Measurements from ENCODE around the gene BRD4. TPM values are rescaled to one million over a fixed set of nuclear protein-coding genes. Genes with fewer than 3 reads are reported as not detected.

BRD4 gene
- total and polyA plus RNA-seq, 2 donors from 2014 or later = 14.3 to 107 TPM

DNA sequence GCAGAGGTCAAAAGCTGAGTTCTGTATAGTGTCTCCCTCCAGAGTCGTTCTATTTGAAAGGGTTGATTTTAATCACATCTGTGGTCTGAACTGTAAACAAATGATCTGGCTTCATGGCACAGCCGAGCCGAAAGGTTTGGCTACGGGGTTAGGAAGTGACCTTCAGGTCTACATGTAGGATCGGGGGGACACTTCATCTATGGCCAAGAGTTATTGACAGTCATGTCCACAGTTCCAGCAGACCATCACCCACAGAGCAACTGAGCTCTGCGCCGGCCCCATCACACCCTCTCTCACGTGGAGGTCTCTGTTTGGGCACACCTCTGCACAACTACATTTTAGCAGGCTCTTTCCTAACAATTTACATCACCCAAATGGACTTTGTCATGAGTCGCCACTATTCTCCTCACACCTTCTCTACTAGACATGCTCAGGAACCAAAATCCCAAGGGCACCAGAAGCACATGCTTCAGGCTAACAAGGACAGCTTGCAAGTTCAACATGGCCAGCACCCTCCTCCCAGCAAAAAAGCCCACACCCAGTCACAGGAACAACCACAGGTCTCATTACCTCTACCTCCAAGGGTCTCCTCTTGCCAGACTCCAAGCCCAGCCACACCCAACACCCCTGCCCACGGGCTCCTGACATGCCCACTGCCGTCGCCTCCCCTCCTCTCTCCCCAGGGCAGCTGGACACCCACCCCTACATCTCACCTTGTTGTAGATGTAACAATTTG lies 64.0 kb downstream of the BRD4 start:
- no peak for FAIRE-seq
- no peak overlapping the region for H3K4me3 ChIP-seq (ENCODE audit: low read length in 3 of 3)
- TF ChIP-seq, protein P1, sequence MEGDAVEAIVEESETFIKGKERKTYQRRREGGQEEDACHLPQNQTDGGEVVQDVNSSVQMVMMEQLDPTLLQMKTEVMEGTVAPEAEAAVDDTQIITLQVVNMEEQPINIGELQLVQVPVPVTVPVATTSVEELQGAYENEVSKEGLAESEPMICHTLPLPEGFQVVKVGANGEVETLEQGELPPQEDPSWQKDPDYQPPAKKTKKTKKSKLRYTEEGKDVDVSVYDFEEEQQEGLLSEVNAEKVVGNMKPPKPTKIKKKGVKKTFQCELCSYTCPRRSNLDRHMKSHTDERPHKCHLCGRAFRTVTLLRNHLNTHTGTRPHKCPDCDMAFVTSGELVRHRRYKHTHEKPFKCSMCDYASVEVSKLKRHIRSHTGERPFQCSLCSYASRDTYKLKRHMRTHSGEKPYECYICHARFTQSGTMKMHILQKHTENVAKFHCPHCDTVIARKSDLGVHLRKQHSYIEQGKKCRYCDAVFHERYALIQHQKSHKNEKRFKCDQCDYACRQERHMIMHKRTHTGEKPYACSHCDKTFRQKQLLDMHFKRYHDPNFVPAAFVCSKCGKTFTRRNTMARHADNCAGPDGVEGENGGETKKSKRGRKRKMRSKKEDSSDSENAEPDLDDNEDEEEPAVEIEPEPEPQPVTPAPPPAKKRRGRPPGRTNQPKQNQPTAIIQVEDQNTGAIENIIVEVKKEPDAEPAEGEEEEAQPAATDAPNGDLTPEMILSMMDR (IDR thresholded peaks at IDR 0.05; ENCODE audit: borderline replicate concordance, extremely low read depth, insufficient read depth) = no peak
- no peaks in the 10 kb centered on the region for H3K9me3 ChIP-seq (ENCODE audit: control insufficient read depth in 2 of 3, insufficient read depth in 1 of 3, low read length in 3 of 3)
- peaks cover 4 to 57% (median 46%) of the 10 kb centered on the region in 3 donors for H3K36me3 ChIP-seq (ENCODE audit: control insufficient read depth in 2 of 3, insufficient read depth in 3 of 3, low read length in 3 of 3)
- H3K9ac ChIP-seq (ENCODE audit: low read length in 3 of 3) = no peak overlapping the region
- peak overlapping the region in 1 of 2 donors; percentile 30 for H3K27ac ChIP-seq (ENCODE audit: low read depth in 2 of 2, low read length in 2 of 2)
- peaks cover 0 to 18% (median 14%) of the 10 kb centered on the region in 3 donors for H3K4me1 ChIP-seq (ENCODE audit: control insufficient read depth in 2 of 3, insufficient read depth in 2 of 3, low read depth in 1 of 3, low read length in 3 of 3)
- no peaks in the 10 kb centered on the region for H3K27me3 ChIP-seq (ENCODE audit: control insufficient read depth, insufficient read depth, low read length)
- intact Hi-C loops (cut with DNase I) = loop anchor here (10.0 kb wide), 1 partner anchor 66 kb away; the partner anchor contains the start of gene BRD4
- no peak for DNase-seq

DNA sequence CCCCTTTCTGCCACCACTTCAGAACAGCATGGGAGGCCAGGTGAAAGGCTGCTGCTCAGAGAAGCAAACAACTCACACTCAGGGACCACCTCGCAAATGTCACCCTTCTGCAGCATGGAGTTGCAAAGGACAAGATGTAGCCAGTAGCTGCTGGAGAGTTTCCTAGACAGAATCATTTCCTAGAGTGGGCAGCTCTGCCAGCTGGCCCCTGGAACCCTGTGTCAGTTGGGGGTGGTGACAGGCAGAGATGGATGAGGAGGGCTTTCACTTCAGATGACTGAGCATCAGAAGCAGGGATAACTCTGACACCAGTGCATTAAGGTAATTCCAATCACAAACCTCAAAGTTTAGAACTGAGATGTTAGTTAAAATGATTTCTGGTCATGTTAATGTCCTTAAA lies 65.7 kb downstream of the BRD4 start:
- intact Hi-C loops (cut with DNase I) = loop anchor here (10.0 kb wide), 1 partner anchor 68 kb away; the partner anchor contains the start of gene BRD4
- no peaks in the 10 kb centered on the region for H3K9me3 ChIP-seq (ENCODE audit: control insufficient read depth in 2 of 3, insufficient read depth in 1 of 3, low read length in 3 of 3)
- H3K27ac ChIP-seq (ENCODE audit: low read depth in 2 of 2, low read length in 2 of 2) = peak overlapping the region in 1 of 2 donors; percentile 72
- DNase-seq (no peak), FAIRE-seq (no peak)
- H3K4me1 ChIP-seq (ENCODE audit: control insufficient read depth in 2 of 3, insufficient read depth in 2 of 3, low read depth in 1 of 3, low read length in 3 of 3) = peaks cover 0 to 18% (median 11%) of the 10 kb centered on the region in 3 donors
- no peaks in the 10 kb centered on the region for H3K27me3 ChIP-seq (ENCODE audit: control insufficient read depth, insufficient read depth, low read length)
- TF ChIP-seq, protein P1 (IDR thresholded peaks at IDR 0.05; ENCODE audit: borderline replicate concordance, extremely low read depth, insufficient read depth) = no peak
- H3K36me3 ChIP-seq (ENCODE audit: control insufficient read depth in 2 of 3, insufficient read depth in 3 of 3, low read length in 3 of 3) = peaks cover 4 to 65% (median 50%) of the 10 kb centered on the region in 3 donors
- no peak overlapping the region for H3K9ac ChIP-seq (ENCODE audit: low read length in 3 of 3)
- no peak overlapping the region for H3K4me3 ChIP-seq (ENCODE audit: low read length in 3 of 3)

DNA sequence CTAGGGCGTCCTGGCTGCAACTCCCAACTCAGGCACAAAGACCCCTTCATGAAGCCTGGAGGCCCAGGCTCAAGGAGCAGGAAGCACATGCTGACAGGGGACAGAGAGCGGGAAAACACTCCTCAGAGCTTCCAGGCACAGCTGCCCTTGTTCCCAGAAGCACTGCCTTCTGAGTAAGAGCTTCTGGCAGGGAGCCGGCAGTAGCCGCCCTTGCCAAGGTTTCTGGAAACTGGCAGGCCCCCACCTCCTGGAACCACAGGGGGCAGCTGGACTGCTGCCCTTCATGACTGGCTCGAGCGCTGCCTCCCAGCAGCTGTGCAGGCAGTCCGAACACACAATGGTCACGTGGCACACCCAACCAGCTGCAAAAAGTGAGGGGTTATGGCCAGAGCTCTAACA lies 66.5 kb downstream of the BRD4 start:
- intact Hi-C loops (cut with DNase I) = loop anchor here (10.0 kb wide), 1 partner anchor 69 kb away; the partner anchor contains the start of gene BRD4
- Histone ChIP-seq H3K9me3 (ENCODE audit: control insufficient read depth in 2 of 3, insufficient read depth in 1 of 3, low read length in 3 of 3) (no peaks in the 10 kb centered on the region), H3K4me3 (ENCODE audit: low read length in 3 of 3) (no peak overlapping the region), H3K36me3 (ENCODE audit: control insufficient read depth in 2 of 3, insufficient read depth in 3 of 3, low read length in 3 of 3) (peaks cover 2 to 63% (median 41%) of the 10 kb centered on the region in 3 donors), H3K4me1 (ENCODE audit: control insufficient read depth in 2 of 3, insufficient read depth in 2 of 3, low read depth in 1 of 3, low read length in 3 of 3) (peaks cover 0 to 18% (median 11%) of the 10 kb centered on the region in 3 donors), H3K27me3 (ENCODE audit: control insufficient read depth, insufficient read depth, low read length) (no peaks in the 10 kb centered on the region), H3K27ac (ENCODE audit: low read depth in 2 of 2, low read length in 2 of 2) (peak overlapping the region; percentile 30 to 72), H3K9ac (ENCODE audit: low read length in 3 of 3) (no peak overlapping the region)
- TF ChIP-seq, protein P1 (IDR thresholded peaks at IDR 0.05; ENCODE audit: borderline replicate concordance, extremely low read depth, insufficient read depth) = no peak
- FAIRE-seq (peak; percentile 77), DNase-seq (peak in 1 of 5 donors; percentile 97)

Measured in kidney (tissue), 14 donors.